Omental fat pad (tissue), 4 donors: ENCODE data around the gene NPPB. TPM values are rescaled to one million over a fixed set of nuclear protein-coding genes. Genes with fewer than 3 reads are reported as not detected.

Source experiments
- ATAC-seq: fragments of 150-250 bp; one replicate; pipeline ENCODE4 v1.9.1; 2016; ENCODE audit warnings: mild to moderate bottlenecking, moderate library complexity; ENCODE audit not compliant: low FRiP score
- DNase-seq: peaks from one replicate; pipeline ENCODE4 v3.0.0-alpha.2; 2019; ENCODE audit warnings: low spot score
- total RNA-seq, 4 donors: library from RNA; depleted of rRNA; stranded (reverse); fragments of >200 nt; gene quantifications; one replicate each; pipeline ENCODE4 v1.1.0, GENCODE V29; 2016
- TF ChIP-seq, protein P1 (sequence below), 3 donors: fragments of 450-650 bp; IDR thresholded peaks; one replicate each; pipeline ENCODE4 v1.5.1; 2016 to 2017; ENCODE audit warnings: antibody characterized with exemption in 3 of 3, mild to moderate bottlenecking in 3 of 3, moderate library complexity in 2 of 3

Gene NPPB
- total RNA-seq, 4 donors from 2014 or later: not detected

DNA sequence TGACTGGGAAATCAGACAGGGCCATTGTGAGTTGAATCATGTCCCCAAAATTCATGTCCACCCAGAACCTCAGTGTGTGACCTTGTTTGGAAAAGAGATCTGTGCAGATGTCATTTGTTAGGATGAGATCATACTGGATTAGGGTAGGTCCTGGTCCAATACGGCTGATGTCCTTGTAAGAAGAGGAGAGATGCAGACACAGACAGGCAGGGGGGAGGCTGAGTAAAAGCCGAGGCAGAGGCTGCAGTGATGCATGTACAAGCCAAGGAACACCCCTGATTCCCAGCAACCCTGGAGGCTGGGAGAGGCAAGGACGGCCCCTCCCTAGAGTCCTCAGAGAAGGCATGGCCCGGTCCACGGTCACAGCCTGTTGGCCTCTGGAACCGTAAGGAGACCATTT, 15.9 kb upstream of the NPPB start:
- TF ChIP-seq, protein P1, sequence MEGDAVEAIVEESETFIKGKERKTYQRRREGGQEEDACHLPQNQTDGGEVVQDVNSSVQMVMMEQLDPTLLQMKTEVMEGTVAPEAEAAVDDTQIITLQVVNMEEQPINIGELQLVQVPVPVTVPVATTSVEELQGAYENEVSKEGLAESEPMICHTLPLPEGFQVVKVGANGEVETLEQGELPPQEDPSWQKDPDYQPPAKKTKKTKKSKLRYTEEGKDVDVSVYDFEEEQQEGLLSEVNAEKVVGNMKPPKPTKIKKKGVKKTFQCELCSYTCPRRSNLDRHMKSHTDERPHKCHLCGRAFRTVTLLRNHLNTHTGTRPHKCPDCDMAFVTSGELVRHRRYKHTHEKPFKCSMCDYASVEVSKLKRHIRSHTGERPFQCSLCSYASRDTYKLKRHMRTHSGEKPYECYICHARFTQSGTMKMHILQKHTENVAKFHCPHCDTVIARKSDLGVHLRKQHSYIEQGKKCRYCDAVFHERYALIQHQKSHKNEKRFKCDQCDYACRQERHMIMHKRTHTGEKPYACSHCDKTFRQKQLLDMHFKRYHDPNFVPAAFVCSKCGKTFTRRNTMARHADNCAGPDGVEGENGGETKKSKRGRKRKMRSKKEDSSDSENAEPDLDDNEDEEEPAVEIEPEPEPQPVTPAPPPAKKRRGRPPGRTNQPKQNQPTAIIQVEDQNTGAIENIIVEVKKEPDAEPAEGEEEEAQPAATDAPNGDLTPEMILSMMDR (IDR thresholded peaks at IDR 0.05): no peak
- no peak for ATAC-seq
- DNase-seq: no peak

- no peak for DNase-seq
- TF ChIP-seq, protein P1 (IDR thresholded peaks at IDR 0.05): no peak
These were observed 15.5 kb upstream of the NPPB start for GRCh38 chr1:11874258-11874562.

GRCh38 chr1:11873395-11874257, 14.9 kb upstream of the NPPB start:
- no peak for DNase-seq
- TF ChIP-seq, protein P1 (IDR thresholded peaks at IDR 0.05): no peak
- no peak for ATAC-seq

More at GRCh38 chr1:11874258-11874562, 15.5 kb upstream of the NPPB start:
- ATAC-seq: no peak

DNA sequence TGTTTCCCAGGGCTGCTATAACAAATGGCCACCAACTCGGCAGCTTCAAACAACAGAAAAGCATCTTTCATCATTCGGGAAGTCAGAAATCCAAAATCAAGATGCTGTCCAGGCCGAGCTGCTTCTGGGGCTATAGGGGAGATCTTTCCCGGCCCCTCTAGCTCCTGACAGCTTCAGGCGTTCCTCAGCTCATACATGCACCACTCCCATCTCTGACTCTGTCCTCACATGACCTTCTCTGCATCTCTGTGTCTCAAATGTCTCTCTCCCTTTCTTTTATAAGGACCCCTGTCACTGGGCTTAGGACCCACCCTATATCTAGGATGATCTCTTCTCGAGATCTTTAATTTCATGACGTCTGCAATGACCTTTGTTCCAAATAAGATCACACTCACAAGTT, 13.8 kb upstream of the NPPB start:
- TF ChIP-seq, protein P1 (IDR thresholded peaks at IDR 0.05): no peak
- ATAC-seq (no peak), DNase-seq (no peak)

- DNase-seq (no peak), ATAC-seq (no peak)
- TF ChIP-seq, protein P1 (IDR thresholded peaks at IDR 0.05): no peak
These were observed 11.0 kb upstream of the NPPB start for GRCh38 chr1:11869650-11870207.

DNA sequence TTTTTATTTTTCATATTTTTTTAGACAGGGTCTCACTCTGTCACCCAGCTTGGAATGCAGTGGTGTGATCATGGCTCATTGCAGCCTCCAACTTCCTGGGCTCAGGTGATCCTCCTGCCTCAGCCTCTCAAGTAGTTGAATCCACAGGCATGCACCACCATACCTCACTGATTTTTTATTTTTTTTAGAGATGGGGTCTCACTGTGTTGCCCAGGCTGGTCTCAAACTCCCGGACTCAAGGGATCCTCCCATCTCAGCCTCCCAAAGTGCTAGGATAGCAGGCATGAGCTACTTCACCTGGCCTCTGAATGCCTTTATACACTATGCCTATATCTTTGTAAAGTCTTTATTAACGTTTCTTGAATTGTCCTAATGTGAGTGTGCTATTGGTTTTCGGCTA, 10.4 kb upstream of the NPPB start:
- DNase-seq (no peak), ATAC-seq (no peak)
- TF ChIP-seq, protein P1 (IDR thresholded peaks at IDR 0.05): no peak
